Parathyroid adenoma (tissue), 2 donors: Measurements from ENCODE around the gene HCK.

Experiments used
- H2AFZ ChIP-seq: fragments of 300-600 bp; sonication (generic); one replicate; pipeline ENCODE4 v1.7.0; 2017; ENCODE audit warnings: antibody characterized with exemption, mild to moderate bottlenecking
- H3K27ac ChIP-seq: fragments of 300-600 bp; sonication (generic); one replicate; pipeline ENCODE4 v1.7.0; 2017
- H3K27me3 ChIP-seq: fragments of 300-600 bp; sonication (generic); one replicate; pipeline ENCODE4 v1.7.0; 2017; ENCODE audit warnings: low read length; ENCODE audit not compliant: control insufficient read depth, insufficient read depth
- H3K36me3 ChIP-seq: fragments of 300-600 bp; sonication (generic); one replicate; pipeline ENCODE4 v1.7.0; 2017; ENCODE audit warnings: low read length; ENCODE audit not compliant: control insufficient read depth, insufficient read depth
- H3K4me1 ChIP-seq: fragments of 300-600 bp; sonication (generic); one replicate; pipeline ENCODE4 v1.7.0; 2017; ENCODE audit warnings: control low read depth
- H3K4me2 ChIP-seq: fragments of 300-600 bp; sonication (generic); one replicate; pipeline ENCODE4 v1.7.0; 2017; ENCODE audit warnings: low read length
- H3K4me3 ChIP-seq: fragments of 300-600 bp; sonication (generic); one replicate; pipeline ENCODE4 v1.7.0; 2017; ENCODE audit warnings: low read depth, low read length
- H3K79me2 ChIP-seq: fragments of 300-600 bp; sonication (generic); one replicate; pipeline ENCODE4 v1.7.0; 2017; ENCODE audit warnings: control low read depth
- H3K9ac ChIP-seq: fragments of 300-600 bp; sonication (generic); one replicate; pipeline ENCODE4 v1.7.0; 2017; ENCODE audit warnings: mild to moderate bottlenecking
- H3K9me3 ChIP-seq: fragments of 300-600 bp; sonication (generic); one replicate; pipeline ENCODE4 v1.7.0; 2017; ENCODE audit warnings: low read length; ENCODE audit not compliant: control insufficient read depth
- CTCF ChIP-seq: fragments of 300-600 bp; sonication (generic); IDR thresholded peaks from one replicate; pipeline ENCODE4 v1.7.0; 2017; ENCODE audit warnings: antibody characterized with exemption, mild to moderate bottlenecking
- donor health status: primary hyperparathyroidism.

Gene HCK

GRCh38 chr20:32111156-32111686, 59.2 kb downstream of the HCK start:
- Histone ChIP-seq H3K27me3 (no peaks in the 10 kb centered on the region), H3K27ac (no peak overlapping the region), H3K79me2 (peaks cover 49% of the 10 kb centered on the region), H3K4me1 (peaks cover 18% of the 10 kb centered on the region), H3K4me2 (peak overlapping the region; percentile 77), H3K9ac (no peak overlapping the region), H2AFZ (no peak overlapping the region), H3K9me3 (no peaks in the 10 kb centered on the region), H3K4me3 (no peak overlapping the region), H3K36me3 (no peaks in the 10 kb centered on the region)
- TF ChIP-seq CTCF: no peak

- no peak overlapping the region for H2AFZ ChIP-seq
- H3K4me3 ChIP-seq: no peak overlapping the region
- H3K27me3 ChIP-seq: no peaks in the 10 kb centered on the region
- TF ChIP-seq CTCF: no peak
- no peaks in the 10 kb centered on the region for H3K36me3 ChIP-seq
- no peak overlapping the region for H3K4me2 ChIP-seq
- peaks cover 49% of the 10 kb centered on the region for H3K79me2 ChIP-seq
- H3K9me3 ChIP-seq: no peaks in the 10 kb centered on the region
- H3K27ac ChIP-seq: no peak overlapping the region
- peaks cover 21% of the 10 kb centered on the region for H3K4me1 ChIP-seq
- no peak overlapping the region for H3K9ac ChIP-seq
Observed at GRCh38 chr20:32111753-32112152, 59.7 kb downstream of the HCK start.

GRCh38 chr20:32112841-32113240, 60.8 kb downstream of the HCK start:
- no peak for TF ChIP-seq CTCF

GRCh38 chr20:32113591-32114260, 61.7 kb downstream of the HCK start:
- Histone ChIP-seq H3K4me2 (no peak overlapping the region), H3K9ac (no peak overlapping the region), H2AFZ (no peak overlapping the region), H3K36me3 (no peaks in the 10 kb centered on the region), H3K79me2 (peaks cover 49% of the 10 kb centered on the region), H3K27ac (no peak overlapping the region), H3K4me1 (peaks cover 26% of the 10 kb centered on the region), H3K4me3 (no peak overlapping the region), H3K9me3 (no peaks in the 10 kb centered on the region), H3K27me3 (no peaks in the 10 kb centered on the region)
- TF ChIP-seq CTCF: no peak

More at GRCh38 chr20:32112841-32113240, 60.8 kb downstream of the HCK start:
- Histone ChIP-seq H3K4me2 (no peak overlapping the region), H3K4me1 (peaks cover 24% of the 10 kb centered on the region), H3K9ac (no peak overlapping the region), H3K79me2 (peaks cover 49% of the 10 kb centered on the region), H3K9me3 (no peaks in the 10 kb centered on the region), H3K36me3 (no peaks in the 10 kb centered on the region), H3K27me3 (no peaks in the 10 kb centered on the region), H2AFZ (no peak overlapping the region), H3K27ac (no peak overlapping the region), H3K4me3 (no peak overlapping the region)
